IMR-90 (cell line): ENCODE data around the gene SKAP1. TPM values are rescaled to one million over a fixed set of nuclear protein-coding genes. Genes with fewer than 3 reads are reported as not detected.

Experiments used
- ATAC-seq: fragments of 200-7000 bp; cut with Tn5 transposase; 2 replicates; pipeline ENCODE4 v1.9.1; 2020; ENCODE audit warnings: low read depth, mild to moderate bottlenecking, moderate library complexity
- BruUV-seq: library from RNA; stranded (reverse); fragments of 400-500 nt; replicated peaks from 2 replicates; lab custom pipeline; 2021; lab: Mats Ljungman, UMichigan
- CTCF ChIA-PET: fragments of 300-600 bp; formaldehyde crosslinking; extraction: SDS; loops from one replicate; lab custom pipeline; 2021; ENCODE audit warnings: antibody characterized with exemption; lab: Yijun Ruan, JAX
- POLR2A ChIA-PET: fragments of 300-600 bp; sonication (Branson Sonifier 250); formaldehyde crosslinking; loops from one replicate; lab custom pipeline; 2022; ENCODE audit warnings: antibody characterized with exemption; ENCODE audit not compliant: unreplicated experiment; lab: Charles Lee
- DNase-seq: peaks from one replicate; pipeline ENCODE4 v3.0.0; 2013
- H2AFZ ChIP-seq: replicated peaks from 2 replicates; pipeline ENCODE3; 2013; ENCODE audit warnings: low read length, mild to moderate bottlenecking; ENCODE audit not compliant: poor library complexity
- H2AK5ac ChIP-seq: 2 replicates; pipeline ENCODE4 v1.6.1; 2013; ENCODE audit warnings: low read depth, low read length, inconsistent platforms
- H2AK9ac ChIP-seq: replicated peaks from 2 replicates; pipeline ENCODE3; 2013; ENCODE audit warnings: mild to moderate bottlenecking, low read depth, low read length, moderate library complexity; ENCODE audit not compliant: poor library complexity
- H2BK120ac ChIP-seq: 2 replicates; pipeline ENCODE4 v1.6.1; 2013; ENCODE audit warnings: low read depth, low read length, inconsistent platforms
- H2BK15ac ChIP-seq: 3 replicates; pipeline ENCODE4 v1.6.1; 2013; ENCODE audit warnings: low read depth, low read length, inconsistent platforms
- H2BK20ac ChIP-seq: 2 replicates; pipeline ENCODE4 v1.6.1; 2013; ENCODE audit warnings: low read depth, mild to moderate bottlenecking, inconsistent platforms, low read length, moderate library complexity
- H2BK5ac ChIP-seq: 2 replicates; pipeline ENCODE4 v1.6.1; 2013; ENCODE audit warnings: mild to moderate bottlenecking, low read depth, low read length, inconsistent platforms; ENCODE audit not compliant: poor library complexity, severe bottlenecking
- H3K14ac ChIP-seq: replicated peaks from 2 replicates; pipeline ENCODE4 v1.6.1; 2013; ENCODE audit warnings: low read depth, low read length, inconsistent platforms
- H3K18ac ChIP-seq: 2 replicates; pipeline ENCODE4 v1.6.1; 2013; ENCODE audit warnings: low read depth, low read length, control low read depth
- H3K23ac ChIP-seq: 2 replicates; pipeline ENCODE4 v1.6.1; 2013; ENCODE audit warnings: low read depth, low read length, inconsistent platforms
- H3K27ac ChIP-seq: 2 replicates; pipeline ENCODE4 v1.5.1; 2013; ENCODE audit warnings: mild to moderate bottlenecking, control low read depth, low read length; ENCODE audit not compliant: insufficient read depth
- H3K27me3 ChIP-seq: 2 replicates; pipeline ENCODE4 v1.6.1; 2013; ENCODE audit warnings: low read length; ENCODE audit not compliant: control insufficient read depth, insufficient read depth
- H3K36me3 ChIP-seq: 2 replicates; pipeline ENCODE4 v1.6.1; 2013; ENCODE audit warnings: low read length, mixed read lengths; ENCODE audit not compliant: control insufficient read depth, insufficient read depth
- H3K4ac ChIP-seq: 2 replicates; pipeline ENCODE4 v1.6.1; 2013; ENCODE audit warnings: low read depth, low read length, inconsistent platforms
- H3K4me1 ChIP-seq: 2 replicates; pipeline ENCODE4 v1.6.1; 2013; ENCODE audit warnings: low read length, mixed read lengths; ENCODE audit not compliant: control insufficient read depth, insufficient read depth
- H3K4me2 ChIP-seq: 2 replicates; pipeline ENCODE4 v1.6.1; 2013; ENCODE audit warnings: low read depth, mild to moderate bottlenecking, control low read depth, low read length, moderate library complexity
- H3K4me3 ChIP-seq: 2 replicates; pipeline ENCODE4 v1.5.1; 2013; ENCODE audit warnings: low read depth, mild to moderate bottlenecking, control low read depth, low read length, moderate library complexity; ENCODE audit not compliant: insufficient read depth
- H3K56ac ChIP-seq: 2 replicates; pipeline ENCODE4 v1.6.1; 2013; ENCODE audit warnings: low read length, inconsistent platforms; ENCODE audit not compliant: insufficient read depth; ENCODE audit errors: extremely low read depth
- H3K79me1 ChIP-seq, 2 experiments: 2 replicates each; pipeline ENCODE4 v1.6.1; 2013; ENCODE audit warnings: low read length in 2 of 2, inconsistent platforms in 1 of 2, low read depth in 1 of 2
- H3K9ac ChIP-seq: 2 replicates; pipeline ENCODE4 v1.6.1; 2013; ENCODE audit warnings: low read depth, low read length, control low read depth
- H3K9me1 ChIP-seq: 2 replicates; pipeline ENCODE4 v1.6.1; 2013; ENCODE audit warnings: low read length, inconsistent platforms; ENCODE audit not compliant: insufficient read depth
- H3K9me3 ChIP-seq: 2 replicates; pipeline ENCODE4 v1.6.1; 2013; ENCODE audit warnings: low read length; ENCODE audit not compliant: control insufficient read depth, insufficient read depth
- H4K20me1 ChIP-seq: 2 replicates; pipeline ENCODE4 v1.6.1; 2013; ENCODE audit warnings: low read length, inconsistent platforms; ENCODE audit not compliant: insufficient read depth
- H4K5ac ChIP-seq: 2 replicates; pipeline ENCODE4 v1.6.1; 2013; ENCODE audit warnings: mild to moderate bottlenecking, low read depth, low read length, control low read depth
- H4K8ac ChIP-seq, 2 experiments: 2 replicates each; pipeline ENCODE4 v1.6.1; 2013; ENCODE audit warnings: low read depth in 2 of 2, low read length in 2 of 2, control low read depth in 1 of 2, inconsistent platforms in 1 of 2
- H4K91ac ChIP-seq: 2 replicates; pipeline ENCODE4 v1.6.1; 2013; ENCODE audit warnings: low read depth, low read length, inconsistent platforms; ENCODE audit not compliant: insufficient read depth
- BHLHE40 ChIP-seq: fragments of 150-350 bp; IDR thresholded peaks from 2 replicates; pipeline ENCODE4 v1.6.1; 2016; ENCODE audit warnings: mild to moderate bottlenecking, low read depth, low read length
- CEBPB ChIP-seq: IDR thresholded peaks from 2 replicates; pipeline ENCODE4 v1.6.1; 2012; ENCODE audit warnings: low read depth, low read length, improper control_type of control experiment
- CHD1 ChIP-seq: IDR thresholded peaks from 2 replicates; pipeline ENCODE4 v1.6.1; 2012; ENCODE audit warnings: low read depth, low read length, improper control_type of control experiment
- CTCF ChIP-seq: conservative IDR thresholded peaks from 2 replicates; pipeline ENCODE4 v1.5.1; 2012; ENCODE audit warnings: mild to moderate bottlenecking, low read depth, low read length, improper control_type of control experiment
- ELK1 ChIP-seq: fragments of 150-350 bp; IDR thresholded peaks from 2 replicates; pipeline ENCODE4 v1.6.1; 2016; ENCODE audit warnings: low read depth, mild to moderate bottlenecking, low read length, moderate library complexity, borderline replicate concordance
- FOS ChIP-seq: fragments of 150-350 bp; IDR thresholded peaks from 2 replicates; pipeline ENCODE4 v1.6.1; 2016; ENCODE audit warnings: low read depth, low read length
- MAFK ChIP-seq: IDR thresholded peaks from 2 replicates; pipeline ENCODE4 v1.6.1; 2012; ENCODE audit warnings: low read depth, low read length, improper control_type of control experiment
- MAZ ChIP-seq: IDR thresholded peaks from 2 replicates; pipeline ENCODE4 v1.6.1; 2012; ENCODE audit warnings: low read depth, mild to moderate bottlenecking, low read length, improper control_type of control experiment, moderate library complexity, borderline replicate concordance
- MXI1 ChIP-seq: IDR thresholded peaks from 2 replicates; pipeline ENCODE4 v1.6.1; 2012; ENCODE audit warnings: low read depth, mild to moderate bottlenecking, low read length, moderate library complexity, borderline replicate concordance
- NFE2L2 ChIP-seq: fragments of 150-350 bp; IDR thresholded peaks from 2 replicates; pipeline ENCODE4 v1.6.1; 2016; ENCODE audit warnings: low read depth, mild to moderate bottlenecking, low read length
- POLR2A ChIP-seq: IDR thresholded peaks from 2 replicates; pipeline ENCODE4 v1.6.1; 2012; ENCODE audit warnings: mild to moderate bottlenecking, low read depth, low read length
- RAD21 ChIP-seq: IDR thresholded peaks from 2 replicates; pipeline ENCODE4 v1.6.1; 2012; ENCODE audit warnings: low read length, improper control_type of control experiment
- RCOR1 ChIP-seq: IDR thresholded peaks from 2 replicates; pipeline ENCODE4 v1.6.1; 2012; ENCODE audit warnings: mild to moderate bottlenecking, low read length, improper control_type of control experiment; ENCODE audit not compliant: insufficient replicate concordance
- RFX5 ChIP-seq: IDR thresholded peaks from 2 replicates; pipeline ENCODE4 v1.8.0; 2012; ENCODE audit warnings: low read depth, mild to moderate bottlenecking, low read length, moderate library complexity
- WGBS, 2 experiments: methylation state at CpG; one replicate each; pipeline versions ENCODE4 v1.1.5 to v1.1.7; 2013; ENCODE audit warnings: missing lambda C conversion rate in 2 of 2; ENCODE audit not compliant: insufficient read length in 1 of 2; ENCODE audit errors: extremely low coverage in 2 of 2; 5-methylcytosine and 5-hydroxymethylcytosine counted together
- dilution Hi-C: fragments of 300-500 bp; cut with HindIII; formaldehyde crosslinking; loops from one replicate; pipeline ENCODE4 v1.14.3; 2018; ENCODE audit warnings: low sequenced_read_pairs; ENCODE audit not compliant: unreplicated experiment
- in situ Hi-C: fragments of 300-500 bp; cut with MboI; formaldehyde crosslinking; loops from 3 replicates; pipeline ENCODE4 v1.14.3; 2019; ENCODE audit warnings: low sequenced_read_pairs, inconsistent platforms, mixed read lengths
- intact Hi-C: fragments of 100-400 bp; cut with micrococcal nuclease; formaldehyde crosslinking; loops from 2 replicates; pipeline ENCODE4 v1.10.0; 2022
- polyA plus RNA-seq, 3 experiments: library from polyadenylated mRNA; depleted of rRNA; stranded (reverse); fragments of >200 nt; gene quantifications; 2 replicates each; pipeline ENCODE4 v1.2.3, GENCODE V29; 2012; ENCODE audit warnings: low replicate concordance in 1 of 3
- total RNA-seq: library from RNA; depleted of rRNA; stranded (reverse); fragments of >200 nt; gene quantifications from 2 replicates; pipeline ENCODE4 v1.2.3, GENCODE V29; 2012

The SKAP1 gene
- total and polyA plus RNA-seq, 2 of the 4 experiments (the other 2 are of a cell fraction), result not detected

GRCh38 chr17:48385319-48385718 is 44.7 kb downstream of the SKAP1 start:
- ChIA-PET POLR2A (no interaction called here), CTCF (no interaction called here)
- Histone ChIP-seq H2AFZ (no peak overlapping the region), H3K14ac (no peak overlapping the region), H2BK120ac (no peak overlapping the region), H3K4me1 (no peaks in the 10 kb centered on the region), H3K23ac (no peak overlapping the region), H4K5ac (no peak overlapping the region), H3K56ac (no peak overlapping the region), H3K27ac (no peak overlapping the region), H3K4me3 (no peak overlapping the region), H2AK5ac (no peak overlapping the region), H3K4me2 (no peak overlapping the region), H2AK9ac (no peak overlapping the region), H4K8ac (no peak overlapping the region), H3K9ac (no peak overlapping the region), H3K27me3 (peaks cover 55% of the 10 kb centered on the region), H3K79me1 (no peaks in the 10 kb centered on the region), H3K18ac (no peak overlapping the region), H4K91ac (no peak overlapping the region), H2BK20ac (no peak overlapping the region), H3K4ac (no peak overlapping the region), H2BK15ac (no peak overlapping the region), H3K9me3 (peaks cover 2% of the 10 kb centered on the region; the same call in 1 of the 2 replicates), H3K36me3 (no peaks in the 10 kb centered on the region), H2BK5ac (no peak overlapping the region), H4K20me1 (no peaks in the 10 kb centered on the region), H3K9me1 (no peaks in the 10 kb centered on the region)
- no peak for DNase-seq
- no peak for ATAC-seq
- in situ Hi-C loops (loop anchor here (25.0 kb wide), 1 partner anchor 377 kb away; no protein-coding TSS in a partner anchor), intact Hi-C loops (no loop called here), dilution Hi-C loops (no loop called here)
- 57% methylated on average over 1 of the region's 1 CpG; no CpG with 5 or more reads in 1 of the 2 experiments for WGBS, 2 experiments
- TF ChIP-seq NFE2L2, result no peak
- no peak for TF ChIP-seq MAZ
- no peak for TF ChIP-seq MAFK
- TF ChIP-seq CTCF, result no peak
- TF ChIP-seq CHD1, result no peak
- TF ChIP-seq RCOR1, result no peak
- TF ChIP-seq RFX5, result no peak
- TF ChIP-seq POLR2A, result no peak
- TF ChIP-seq CEBPB, result no peak
- TF ChIP-seq ELK1, result no peak
- no peak for TF ChIP-seq MXI1
- no peak for TF ChIP-seq RAD21
- TF ChIP-seq BHLHE40, result no peak
- TF ChIP-seq FOS, result no peak
- no TSS peak for BruUV-seq
